Measurements from ENCODE around the gene RTEL1.
"Not testable (repeated sequence)": the region's sequence is repeated elsewhere in the genome, so short reads cannot be mapped to it uniquely, and the experiment has no call there.

Gene RTEL1, protein sequence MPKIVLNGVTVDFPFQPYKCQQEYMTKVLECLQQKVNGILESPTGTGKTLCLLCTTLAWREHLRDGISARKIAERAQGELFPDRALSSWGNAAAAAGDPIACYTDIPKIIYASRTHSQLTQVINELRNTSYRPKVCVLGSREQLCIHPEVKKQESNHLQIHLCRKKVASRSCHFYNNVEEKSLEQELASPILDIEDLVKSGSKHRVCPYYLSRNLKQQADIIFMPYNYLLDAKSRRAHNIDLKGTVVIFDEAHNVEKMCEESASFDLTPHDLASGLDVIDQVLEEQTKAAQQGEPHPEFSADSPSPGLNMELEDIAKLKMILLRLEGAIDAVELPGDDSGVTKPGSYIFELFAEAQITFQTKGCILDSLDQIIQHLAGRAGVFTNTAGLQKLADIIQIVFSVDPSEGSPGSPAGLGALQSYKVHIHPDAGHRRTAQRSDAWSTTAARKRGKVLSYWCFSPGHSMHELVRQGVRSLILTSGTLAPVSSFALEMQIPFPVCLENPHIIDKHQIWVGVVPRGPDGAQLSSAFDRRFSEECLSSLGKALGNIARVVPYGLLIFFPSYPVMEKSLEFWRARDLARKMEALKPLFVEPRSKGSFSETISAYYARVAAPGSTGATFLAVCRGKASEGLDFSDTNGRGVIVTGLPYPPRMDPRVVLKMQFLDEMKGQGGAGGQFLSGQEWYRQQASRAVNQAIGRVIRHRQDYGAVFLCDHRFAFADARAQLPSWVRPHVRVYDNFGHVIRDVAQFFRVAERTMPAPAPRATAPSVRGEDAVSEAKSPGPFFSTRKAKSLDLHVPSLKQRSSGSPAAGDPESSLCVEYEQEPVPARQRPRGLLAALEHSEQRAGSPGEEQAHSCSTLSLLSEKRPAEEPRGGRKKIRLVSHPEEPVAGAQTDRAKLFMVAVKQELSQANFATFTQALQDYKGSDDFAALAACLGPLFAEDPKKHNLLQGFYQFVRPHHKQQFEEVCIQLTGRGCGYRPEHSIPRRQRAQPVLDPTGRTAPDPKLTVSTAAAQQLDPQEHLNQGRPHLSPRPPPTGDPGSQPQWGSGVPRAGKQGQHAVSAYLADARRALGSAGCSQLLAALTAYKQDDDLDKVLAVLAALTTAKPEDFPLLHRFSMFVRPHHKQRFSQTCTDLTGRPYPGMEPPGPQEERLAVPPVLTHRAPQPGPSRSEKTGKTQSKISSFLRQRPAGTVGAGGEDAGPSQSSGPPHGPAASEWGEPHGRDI (N-terminal part only)

DNA sequence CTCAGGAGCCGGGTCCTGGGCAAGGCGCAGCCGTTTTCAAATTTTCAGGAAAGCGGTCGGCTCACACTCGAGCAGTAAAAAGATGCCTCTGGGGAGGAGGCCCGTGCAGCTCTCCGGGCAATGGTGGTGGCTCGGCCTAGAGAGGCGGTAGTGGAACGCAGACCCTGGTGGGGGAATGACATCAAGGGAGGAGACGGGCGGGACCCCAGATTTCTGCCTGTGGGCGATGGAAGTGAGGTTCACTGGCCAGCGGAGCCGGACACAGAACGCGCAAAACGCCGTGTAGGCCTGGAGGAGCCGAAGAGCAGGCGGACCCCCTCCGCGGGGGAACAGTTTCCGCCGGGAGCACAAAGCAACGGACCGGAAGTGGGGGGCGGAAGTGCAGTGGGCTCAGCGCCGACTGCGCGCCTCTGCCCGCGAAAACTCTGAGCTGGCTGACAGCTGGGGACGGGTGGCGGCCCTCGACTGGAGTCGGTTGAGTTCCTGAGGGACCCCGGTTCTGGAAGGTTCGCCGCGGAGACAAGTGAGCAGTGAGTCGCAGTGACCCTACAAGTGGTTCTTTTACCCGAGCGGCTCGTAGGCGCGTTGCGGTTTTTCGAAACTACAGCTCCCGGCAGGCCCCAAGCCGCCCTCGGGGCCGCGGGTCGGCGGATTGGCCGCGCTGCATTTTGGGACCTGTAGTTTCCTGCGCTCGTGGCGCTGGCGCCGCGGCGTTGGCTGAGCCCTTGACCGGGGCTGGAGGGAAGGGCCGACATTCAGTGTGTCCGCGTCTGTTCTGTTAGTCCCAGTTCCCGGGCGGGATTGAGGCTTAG is at the start of gene RTEL1:
TSS of gene RTEL1 (plus strand) at position 376 of the 812 bp plus-strand sequence. CDS start 1,091 bp downstream, outside the sequence.
- DNase-seq (ENCODE audit: low read depth) = peak; percentile 96

DNA sequence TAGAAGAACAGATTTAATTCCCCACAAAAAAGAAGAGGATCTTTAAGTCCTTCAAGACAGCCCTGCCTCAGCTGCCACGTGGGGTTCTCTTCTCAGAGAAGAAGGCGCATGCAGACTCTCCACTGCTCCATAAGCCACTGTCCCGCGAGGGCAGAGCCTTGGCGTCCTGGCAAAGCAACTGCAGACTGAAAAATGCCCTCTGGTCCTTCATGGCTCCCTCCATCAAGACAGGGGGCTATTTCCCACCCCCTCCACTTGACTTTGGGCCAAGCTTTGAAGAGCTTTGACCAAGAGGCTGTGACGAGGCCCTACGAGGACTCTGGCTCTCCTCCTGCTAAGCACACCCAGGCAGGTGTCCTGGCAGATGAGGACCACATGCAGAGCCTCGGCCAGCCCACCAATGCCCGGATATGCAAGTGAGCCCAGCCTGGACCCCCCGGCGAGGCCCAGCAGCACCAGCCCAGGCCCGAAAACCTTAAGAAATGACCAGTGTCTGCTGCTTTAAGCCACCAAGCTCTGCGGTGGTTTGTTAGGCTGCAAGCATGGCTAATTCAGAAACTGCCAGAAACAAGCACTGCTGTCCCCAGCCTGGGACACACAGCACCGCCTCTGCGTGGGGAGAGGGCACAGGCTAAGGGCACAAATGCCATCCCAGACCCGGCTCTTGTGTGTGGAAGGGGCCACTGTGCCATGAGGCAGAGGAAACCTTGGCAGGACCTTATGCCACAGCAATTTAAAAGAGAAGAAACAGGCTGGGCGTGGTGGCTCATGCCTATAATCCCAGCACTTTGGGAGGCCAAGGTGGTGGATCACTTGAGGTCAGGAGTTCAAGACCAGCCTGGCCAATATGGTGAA is 47.3 kb upstream of the RTEL1 start:
- no peak for DNase-seq (ENCODE audit: low read depth)

DNA sequence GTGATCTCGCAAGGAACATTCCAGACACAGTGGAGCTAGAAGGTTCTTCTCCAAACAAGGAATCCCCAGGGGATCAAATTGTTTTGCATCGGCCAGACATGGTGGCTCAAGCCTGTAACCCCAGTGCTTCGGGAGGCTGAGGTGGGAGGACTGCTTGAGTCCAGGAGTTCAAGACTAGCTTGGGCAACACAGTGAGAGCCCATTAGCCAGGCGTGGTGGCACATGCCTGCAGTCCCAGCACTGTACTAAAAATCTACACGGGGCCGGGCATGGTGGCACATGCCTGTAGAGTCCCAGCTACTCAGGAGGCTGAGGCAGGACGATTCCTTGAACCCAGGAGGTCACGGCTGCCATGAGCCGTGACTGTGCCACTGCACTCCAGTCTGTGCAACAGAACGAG is 46.5 kb upstream of the RTEL1 start:
- DNase-seq (ENCODE audit: low read depth) = no peak

DNA sequence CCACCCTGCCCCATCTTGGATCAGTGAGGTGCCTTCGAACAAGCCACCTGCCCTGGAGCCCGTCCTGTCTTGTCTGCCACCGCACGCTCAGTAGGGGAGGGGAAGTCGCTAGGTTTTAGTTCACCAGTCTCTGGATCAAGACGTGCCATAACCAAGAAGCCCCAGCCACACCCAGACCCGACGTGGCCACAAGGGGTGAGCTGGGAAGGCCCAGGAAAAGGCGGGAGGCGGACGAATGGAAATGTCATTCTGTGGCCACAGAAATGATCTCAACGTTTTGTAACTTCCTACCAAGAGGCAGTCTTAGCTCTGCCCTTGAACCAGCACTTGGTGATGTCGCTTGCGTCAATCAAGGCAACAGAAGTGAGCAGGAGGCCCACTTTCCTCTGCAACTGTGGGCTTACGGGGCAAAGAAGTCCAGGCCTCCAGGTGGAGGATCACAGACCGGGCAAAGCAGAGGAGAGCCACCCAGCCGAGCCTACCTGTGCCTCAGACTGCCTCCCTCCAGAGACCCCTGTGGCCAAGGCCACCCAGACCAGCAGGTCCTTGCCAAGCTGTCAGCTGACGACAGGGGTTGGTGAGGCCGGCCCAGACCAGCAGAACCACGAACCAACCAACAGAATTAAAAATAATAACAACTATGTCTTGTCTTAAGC is 45.7 kb upstream of the RTEL1 start:
- DNase-seq (ENCODE audit: low read depth) = peak; percentile 59

DNA sequence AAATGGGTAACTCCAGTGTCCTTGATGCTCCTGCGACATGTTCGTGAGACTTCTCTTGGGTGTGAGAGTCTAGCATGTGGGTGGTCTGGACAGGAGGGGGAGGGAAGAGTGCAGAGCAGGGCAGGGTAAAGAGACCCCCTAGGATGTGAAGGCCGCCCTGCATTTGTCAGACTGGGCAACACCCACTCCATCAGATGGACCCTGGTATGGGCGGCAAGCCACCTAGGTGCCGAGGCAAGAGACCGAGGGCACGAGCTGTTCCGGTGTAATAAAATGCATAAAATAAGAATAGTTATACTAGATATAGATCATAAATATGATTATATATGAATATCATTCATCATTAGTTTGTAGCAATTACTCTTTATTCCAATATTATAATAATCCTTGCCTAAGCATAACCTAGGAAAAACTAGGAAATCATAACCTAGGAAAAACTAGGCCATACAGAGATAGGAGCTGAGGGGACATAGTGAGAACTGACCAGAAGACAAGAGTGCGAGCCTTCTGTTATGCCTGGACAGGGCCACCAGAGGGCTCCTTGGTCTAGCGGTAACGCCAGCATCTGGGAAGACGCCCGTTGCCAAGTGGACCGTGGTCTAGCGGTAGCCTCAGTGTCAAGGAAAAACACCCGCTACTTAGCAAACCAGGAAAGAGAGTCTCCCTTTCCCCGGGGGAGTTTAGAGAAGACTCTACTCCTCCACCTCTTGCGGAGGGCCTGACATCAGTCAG is 44.1 kb upstream of the RTEL1 start:
- DNase-seq (ENCODE audit: low read depth) = not testable (repeated sequence)

DNA sequence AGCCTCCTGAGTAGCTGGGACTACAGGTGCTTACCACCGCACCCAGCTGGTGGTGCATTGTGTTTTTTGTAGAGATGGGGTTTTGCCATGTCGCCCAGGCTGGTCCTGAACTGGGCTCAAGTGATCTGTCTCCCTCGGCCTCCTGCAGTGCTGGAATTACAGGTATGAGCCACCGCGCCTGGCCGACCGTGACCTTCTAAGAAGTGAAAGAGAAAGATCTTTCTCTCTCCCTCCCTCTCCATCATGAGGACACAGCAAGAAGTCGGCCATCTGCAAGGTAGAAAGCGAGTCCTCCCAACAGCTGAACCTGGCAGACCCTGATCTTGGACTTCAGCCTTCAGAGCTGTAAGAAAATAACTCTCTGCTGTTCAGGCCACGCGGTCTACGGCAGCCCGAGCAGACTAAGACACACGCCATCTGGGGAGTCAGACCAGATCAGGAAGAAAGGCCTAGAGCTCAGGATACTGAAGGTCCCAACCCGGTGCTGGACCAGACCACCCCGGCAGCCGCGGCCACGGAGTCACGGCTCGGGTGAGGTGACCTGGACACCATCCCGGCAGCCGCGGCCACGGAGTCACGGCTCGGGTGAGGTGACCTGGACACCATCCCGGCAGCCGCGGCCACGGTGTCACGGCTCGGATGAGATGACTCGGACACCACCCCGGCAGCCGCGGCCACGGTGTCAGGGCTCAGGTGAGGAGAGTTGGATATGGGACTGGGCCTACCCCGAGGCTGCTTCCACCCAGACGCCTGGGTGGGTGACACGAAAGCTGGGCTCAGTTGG is 40.8 kb upstream of the RTEL1 start:
- DNase-seq (ENCODE audit: low read depth) = no peak

DNA sequence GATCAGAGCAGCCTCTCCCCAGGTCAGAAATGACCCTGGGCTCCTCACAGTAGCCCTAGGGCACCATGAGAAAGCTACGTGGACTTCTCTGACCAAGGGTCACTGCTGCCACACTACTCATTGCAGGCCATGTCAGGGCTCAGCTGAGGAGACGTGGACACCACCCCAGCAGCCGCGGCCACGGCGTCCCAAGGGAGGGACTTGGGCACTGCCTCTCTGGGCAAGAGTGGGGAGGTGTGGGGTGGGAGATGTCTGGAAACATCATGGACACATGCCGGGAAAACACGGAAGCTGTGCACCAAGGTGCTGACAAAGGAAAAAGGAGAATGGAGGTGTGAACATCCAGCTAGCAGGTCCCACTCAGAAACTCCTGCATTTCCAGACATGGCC is 40.2 kb upstream of the RTEL1 start:
- DNase-seq (ENCODE audit: low read depth) = no peak

DNA sequence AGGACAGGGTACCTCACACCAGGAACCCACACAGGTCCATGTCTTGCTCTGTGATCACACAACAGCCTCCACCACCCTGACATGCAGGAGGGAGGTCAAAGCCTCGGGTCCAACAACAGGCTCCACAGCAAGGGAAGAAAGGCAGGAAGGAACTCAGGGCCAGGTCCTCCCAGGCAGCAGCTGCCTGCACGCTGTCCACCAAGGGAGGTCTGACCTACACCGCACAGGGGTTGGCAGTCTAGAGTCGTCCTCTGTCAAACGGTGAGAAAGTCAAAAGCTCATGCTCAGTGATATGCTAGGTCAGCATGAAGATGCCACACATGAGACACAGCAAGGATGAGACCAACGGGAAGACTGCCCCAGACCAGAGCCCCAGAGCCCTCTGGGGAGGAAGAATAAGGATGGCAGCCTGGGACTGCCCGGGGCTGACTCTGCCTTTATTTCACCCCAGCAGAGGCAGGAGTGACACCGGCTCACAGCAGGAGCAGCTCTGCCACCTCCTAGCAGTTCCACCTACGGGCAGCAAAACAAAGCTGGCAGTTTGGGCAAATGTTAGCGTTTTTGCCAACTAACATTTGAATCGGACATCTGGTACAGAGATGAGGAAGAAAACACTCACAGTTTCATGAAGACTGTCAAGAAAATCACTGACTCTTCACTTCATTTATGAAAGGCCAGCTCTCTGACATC is 39.7 kb upstream of the RTEL1 start:
- DNase-seq (ENCODE audit: low read depth) = no peak

DNA sequence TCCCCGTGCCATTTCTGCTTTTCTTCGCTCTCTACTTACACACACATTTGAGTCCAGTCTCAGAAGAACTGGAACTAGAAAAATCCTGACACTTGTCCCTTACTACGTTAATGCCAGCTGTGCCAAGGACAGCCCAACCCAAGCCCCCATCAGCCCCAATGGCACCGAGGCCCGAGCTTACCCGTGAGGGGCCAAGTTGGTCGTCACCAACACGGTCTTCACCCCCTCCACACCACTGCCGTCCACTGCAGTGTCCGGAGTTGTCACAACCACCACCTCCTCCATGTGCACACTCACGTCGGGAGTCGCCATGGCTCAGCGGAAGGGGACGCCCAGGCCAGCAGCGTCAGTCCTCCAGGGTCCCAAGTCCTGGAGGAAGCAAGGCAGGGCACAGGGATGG is 39.0 kb upstream of the RTEL1 start:
- DNase-seq (ENCODE audit: low read depth) = no peak

DNA sequence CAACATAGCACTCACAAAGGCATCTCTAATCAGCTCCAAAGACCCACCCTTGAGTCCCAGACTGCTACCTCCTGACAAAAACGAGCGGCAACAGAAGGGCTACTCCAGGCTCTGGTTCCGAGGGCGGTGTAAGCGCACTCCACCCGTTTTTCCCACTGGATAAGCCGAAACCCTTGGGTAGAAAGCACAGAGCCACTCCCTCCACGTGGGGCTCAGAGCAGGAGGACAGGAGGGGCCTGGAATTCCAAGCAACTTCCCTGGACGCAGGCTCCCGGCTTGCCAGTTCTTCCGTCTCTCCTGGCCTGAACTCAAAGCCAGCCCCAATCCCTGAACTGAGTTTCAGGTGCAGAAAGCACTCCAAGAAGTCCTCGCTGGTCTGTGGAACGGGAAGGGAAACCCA is 38.6 kb upstream of the RTEL1 start:
- no peak for DNase-seq (ENCODE audit: low read depth)

DNA sequence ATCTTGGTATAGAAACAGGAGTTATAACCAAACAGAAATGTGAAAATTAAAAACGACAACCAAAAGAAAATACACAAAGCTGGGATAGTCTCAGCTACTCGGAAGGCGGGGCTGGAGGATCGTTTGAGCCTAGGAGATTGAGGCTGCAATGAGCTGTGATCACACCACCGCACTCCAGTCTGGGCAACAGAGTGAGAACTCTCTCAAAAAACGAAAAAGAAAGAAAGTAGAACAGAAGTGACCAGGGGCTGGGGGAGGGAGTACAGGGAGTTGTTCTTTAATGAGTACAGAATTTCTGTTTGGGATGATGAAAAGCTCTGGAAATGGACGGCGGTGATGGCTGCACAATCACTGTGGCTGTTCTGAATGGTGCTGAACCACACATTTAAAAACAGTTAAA is 37.1 kb upstream of the RTEL1 start:
- no peak for DNase-seq (ENCODE audit: low read depth)

DNA sequence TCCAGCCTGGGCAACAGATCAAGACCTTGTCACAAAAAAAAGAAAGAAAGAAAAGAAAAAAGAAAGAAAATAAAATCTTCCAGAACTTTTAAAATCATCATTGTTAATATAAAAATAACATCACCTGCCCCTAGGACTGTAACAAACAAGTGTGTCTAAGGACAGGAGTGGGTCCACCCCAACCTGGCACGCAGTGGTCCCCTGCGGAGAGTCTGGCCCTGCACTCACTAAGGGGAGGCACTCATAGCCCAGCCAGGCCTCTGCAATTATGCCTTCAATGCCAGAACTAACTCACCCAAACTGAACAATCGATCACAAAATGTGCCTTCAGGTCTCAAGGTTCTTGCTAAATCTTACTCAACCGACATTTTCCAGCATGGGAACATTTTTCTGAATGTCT is 36.0 kb upstream of the RTEL1 start:
- DNase-seq (ENCODE audit: low read depth) = no peak

DNA sequence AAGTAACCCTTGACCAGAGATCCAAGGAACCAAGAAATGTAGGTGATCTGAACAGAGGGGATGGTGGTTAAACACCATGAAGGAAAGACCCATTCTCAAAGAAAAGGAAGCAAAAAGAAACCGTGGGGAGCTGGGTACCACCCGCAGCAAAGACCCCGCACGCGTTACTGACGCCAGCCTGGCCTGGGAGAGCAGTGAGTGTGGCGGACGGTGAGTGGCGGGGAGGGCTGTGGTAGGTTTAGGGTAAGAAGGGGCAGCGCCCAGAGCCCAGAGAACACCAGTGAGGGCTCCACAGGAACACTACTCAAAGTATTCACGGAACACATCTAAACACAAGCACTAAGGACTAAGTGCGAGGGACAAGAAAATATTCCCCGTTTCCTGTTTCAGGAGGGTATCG is 35.4 kb upstream of the RTEL1 start:
- no peak for DNase-seq (ENCODE audit: low read depth)

DNA sequence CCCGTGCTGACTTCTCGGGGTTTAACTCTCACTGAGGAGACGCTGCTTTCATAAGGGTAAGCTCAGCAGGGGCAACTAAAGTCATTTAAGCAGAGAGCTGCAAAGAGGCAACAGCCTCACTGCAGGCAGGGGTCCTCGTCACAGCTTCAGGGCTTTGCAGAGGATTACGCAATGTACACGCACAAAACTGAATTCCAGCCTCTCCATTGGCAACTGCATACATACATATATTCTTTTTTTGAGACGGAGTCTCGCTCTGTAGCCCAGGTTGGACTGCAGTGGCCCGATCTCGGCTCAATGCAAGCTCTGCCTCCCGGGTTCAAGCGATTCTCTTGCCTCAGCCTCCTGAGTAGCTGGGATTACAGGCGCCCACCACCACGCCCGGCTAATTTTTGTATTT is 33.6 kb upstream of the RTEL1 start:
- DNase-seq (ENCODE audit: low read depth) = peak; percentile 78

DNA sequence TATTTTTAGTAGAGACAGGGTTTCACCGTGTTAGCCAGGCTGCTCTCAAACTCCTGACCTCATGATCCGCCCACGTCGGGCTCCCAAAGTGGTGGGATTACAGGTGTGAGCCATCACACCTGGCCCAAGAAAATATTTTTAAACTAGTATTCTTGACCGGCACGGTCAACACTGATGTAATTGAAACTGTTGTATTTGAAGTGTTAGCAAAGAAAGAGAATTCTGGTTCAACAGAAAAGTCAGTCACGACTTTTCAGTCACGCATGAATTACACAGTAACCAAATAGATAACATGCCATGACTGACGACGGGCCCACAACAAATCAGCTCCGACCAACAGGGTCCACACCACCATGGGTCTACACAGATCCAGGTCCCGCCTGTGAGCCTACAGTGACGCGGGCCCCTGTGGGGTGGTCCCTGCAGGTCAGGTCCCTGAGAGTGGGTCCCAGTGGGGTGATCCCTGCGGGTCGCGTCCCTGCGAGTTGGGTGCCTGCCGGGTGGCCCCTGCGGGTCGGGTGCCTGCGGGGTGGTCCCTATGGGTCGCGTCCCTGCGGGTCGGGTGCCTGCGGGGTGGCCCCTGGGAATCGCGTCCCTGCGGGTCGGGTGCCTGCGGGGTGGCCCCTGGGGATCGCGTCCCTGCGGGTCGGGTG is 32.2 kb upstream of the RTEL1 start:
- DNase-seq (ENCODE audit: low read depth) = peak; percentile 27

DNA sequence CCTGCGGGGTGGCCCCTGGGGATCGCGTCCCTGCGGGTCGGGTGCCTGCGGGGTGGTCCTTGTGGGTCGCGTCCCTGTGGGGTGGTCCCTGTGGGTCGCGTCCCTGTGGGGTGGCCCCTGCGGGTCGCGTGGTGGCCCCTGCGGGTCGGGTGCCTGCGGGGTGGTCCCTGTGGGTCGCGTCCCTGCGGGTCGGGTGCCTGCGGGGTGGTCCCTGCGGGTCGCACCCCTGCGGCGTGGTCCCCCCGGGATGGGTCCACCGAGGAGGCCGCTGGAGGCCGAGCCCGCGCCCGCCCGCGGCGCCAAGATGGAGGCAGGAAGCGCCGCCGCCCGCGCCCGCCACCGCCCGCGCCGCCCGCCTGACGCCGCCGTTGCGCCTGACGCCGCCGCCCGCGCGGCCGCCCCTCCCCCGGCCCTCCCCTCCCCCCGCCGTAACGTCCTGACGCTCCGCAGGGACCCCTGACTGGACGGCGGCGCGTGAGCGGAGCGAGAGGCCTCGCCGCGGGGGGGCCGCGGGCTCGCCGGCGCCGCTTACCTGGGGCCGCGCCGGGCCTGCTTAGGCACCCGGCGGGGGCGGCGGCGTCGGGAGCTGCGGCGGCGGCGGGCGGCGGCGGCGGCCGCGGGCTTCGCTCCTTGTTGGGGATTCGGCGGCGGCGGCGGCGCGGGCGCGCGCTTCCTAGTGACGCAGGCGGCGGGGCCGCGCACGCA is 31.5 kb upstream of the RTEL1 start, which contains the start of gene GMEB2:
TSS of gene GMEB2 (minus strand) at position 678 of the 705 bp plus-strand sequence. CDS start 7,704 bp downstream, outside the sequence.
- no peak for DNase-seq (ENCODE audit: low read depth)
